GM12892 (cell line): ENCODE measurements around the gene NR2C2AP.

Experiments used
- POLR2A ChIP-seq: IDR thresholded peaks from 2 replicates; pipeline ENCODE4 v1.6.1; 2011; ENCODE audit warnings: low read depth, low read length, control low read depth
- POLR2AphosphoS5 ChIP-seq: IDR thresholded peaks from 2 replicates; pipeline ENCODE4 v1.6.1; 2011; ENCODE audit warnings: low read depth, low read length, control low read depth

- TF ChIP-seq POLR2AphosphoS5 (no peak), POLR2A (no peak)
Observed at GRCh38 chr19:19229701-19230100, 26.5 kb upstream of the NR2C2AP start.
